ENCODE results near the gene ADAM21. TPM values are rescaled to one million over a fixed set of nuclear protein-coding genes. Genes with fewer than 3 reads are reported as not detected.

ADAM21 gene
- 0.18 and 0.38 TPM in 2 replicates for total RNA-seq

DNA sequence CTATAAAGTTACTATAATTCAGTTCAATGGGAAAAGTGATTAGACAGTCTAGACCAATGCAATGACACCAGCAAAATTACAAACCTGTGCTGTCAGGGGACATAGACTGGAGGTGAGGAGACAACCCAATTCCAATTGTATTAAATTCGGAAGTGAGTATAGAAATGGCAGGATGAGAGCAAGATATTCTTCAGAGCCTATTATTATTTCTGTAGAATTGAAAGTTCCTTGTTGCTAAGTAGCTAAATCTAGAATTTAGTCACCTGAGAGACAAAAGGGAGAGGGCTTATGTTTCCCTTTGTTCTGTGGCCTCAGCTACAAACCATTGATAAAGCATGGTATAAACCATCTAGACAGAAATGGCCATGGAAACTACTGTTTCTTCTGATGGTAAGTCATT, at the start of gene ADAM21:
Gene ADAM21 (plus strand): TSS at position 301 of the 400 bp plus-strand sequence. CDS start 5,326 bp downstream, outside the sequence.

GRCh38 chr14:70416725-70417349, 35.1 kb upstream of the ADAM21 start, which contains the start of gene SYNJ2BP:
Gene SYNJ2BP (minus strand): TSS chr14:70417090. CDS start chr14:70416963, 127 bp downstream.

Other genes with a start within 250 kb of the ADAM21 start
- 31.6 and 43.7 TPM in 2 replicates for gene COX16, start 92.5 kb upstream of the ADAM21 start, total RNA-seq
- 15.4 and 15.5 TPM in 2 replicates for gene SYNJ2BP, start 35.1 kb upstream of the ADAM21 start, total RNA-seq
- gene ADAM20, start 82.8 kb downstream of the ADAM21 start, total RNA-seq: 0.45 and 1.2 TPM in 2 replicates
- gene MED6, start 148.5 kb downstream of the ADAM21 start, total RNA-seq: 19.9 and 21.3 TPM in 2 replicates
- under 0.01 TPM in 2 replicates for gene TTC9, start 189.7 kb downstream of the ADAM21 start, total RNA-seq

Measured in endothelial cell of coronary artery (primary cell).